Neural progenitor cell (in vitro differentiated cells): ENCODE results near the gene DMAP1. TPM values are rescaled to one million over a fixed set of nuclear protein-coding genes. Genes with fewer than 3 reads are reported as not detected.
"Not testable (repeated sequence)": the region's sequence is repeated elsewhere in the genome, so short reads cannot be mapped to it uniquely, and the experiment has no call there.

Experiments
- DNase-seq: peaks from one replicate; pipeline ENCODE4 v3.0.0-alpha.2; 2016; ENCODE audit warnings: low spot score
- H2AFZ ChIP-seq: fragments of 200-600 bp; sonication (generic); replicated peaks from 2 replicates; pipeline ENCODE4 v1.6.1; 2016; ENCODE audit warnings: antibody characterized with exemption
- H3F3A ChIP-seq: fragments of 200-600 bp; sonication (generic); 2 replicates; pipeline ENCODE4 v1.6.1; 2016; ENCODE audit warnings: antibody characterized with exemption, low read depth
- H3K27ac ChIP-seq: fragments of 200-600 bp; sonication (generic); 2 replicates; pipeline ENCODE4 v1.5.1; 2016; ENCODE audit warnings: mild to moderate bottlenecking
- H3K27me3 ChIP-seq: fragments of 200-600 bp; sonication (generic); 2 replicates; pipeline ENCODE4 v1.6.1; 2016; ENCODE audit warnings: mild to moderate bottlenecking, moderate library complexity
- H3K36me3 ChIP-seq: fragments of 200-600 bp; sonication (generic); 2 replicates; pipeline ENCODE4 v1.5.1; 2016
- H3K4me1 ChIP-seq: fragments of 200-600 bp; sonication (generic); 2 replicates; pipeline ENCODE4 v1.6.1; 2016; ENCODE audit warnings: mixed run types
- H3K4me2 ChIP-seq: fragments of 200-600 bp; sonication (generic); 2 replicates; pipeline ENCODE4 v1.6.1; 2016
- H3K4me3 ChIP-seq: fragments of 200-600 bp; sonication (generic); 2 replicates; pipeline ENCODE4 v1.5.1; 2016
- H3K79me2 ChIP-seq: fragments of 200-600 bp; sonication (generic); 2 replicates; pipeline ENCODE4 v1.6.1; 2016; ENCODE audit warnings: low read depth
- H3K9ac ChIP-seq: fragments of 200-600 bp; sonication (generic); 2 replicates; pipeline ENCODE4 v1.6.1; 2016
- H3K9me3 ChIP-seq: fragments of 200-600 bp; sonication (generic); 2 replicates; pipeline ENCODE4 v1.5.1; 2016; ENCODE audit warnings: low read depth
- H4K20me1 ChIP-seq: fragments of 200-600 bp; sonication (generic); 2 replicates; pipeline ENCODE4 v1.6.1; 2016; ENCODE audit warnings: low read depth
- H3K27ac Mint-ChIP-seq: 3 replicates; pipeline ENCODE4 v1.8.0; 2021; ENCODE audit warnings: mixed read lengths
- H3K27me3 Mint-ChIP-seq: 2 replicates; pipeline ENCODE4 v1.8.0; 2022; ENCODE audit warnings: low read depth, mild to moderate bottlenecking, inconsistent platforms, moderate library complexity, mixed read lengths; ENCODE audit not compliant: insufficient read depth
- H3K36me3 Mint-ChIP-seq: 3 replicates; pipeline ENCODE4 v1.8.0; 2021; ENCODE audit warnings: mixed read lengths
- H3K4me1 Mint-ChIP-seq: 3 replicates; pipeline ENCODE4 v1.8.0; 2021; ENCODE audit warnings: mixed read lengths
- H3K4me3 Mint-ChIP-seq: 3 replicates; pipeline ENCODE4 v1.8.0; 2021; ENCODE audit warnings: mild to moderate bottlenecking, moderate library complexity, mixed read lengths
- H3K9me3 Mint-ChIP-seq: 3 replicates; pipeline ENCODE4 v1.8.0; 2020; ENCODE audit warnings: mixed read lengths
- EZH2 ChIP-seq: fragments of 200-600 bp; sonication (generic); IDR thresholded peaks from 2 replicates; pipeline ENCODE4 v1.6.1; 2017; ENCODE audit warnings: antibody characterized with exemption, mild to moderate bottlenecking, moderate library complexity
- EZH2phosphoT487 ChIP-seq: fragments of 200-600 bp; sonication (generic); IDR thresholded peaks from 2 replicates; pipeline ENCODE4 v1.6.1; 2017; ENCODE audit warnings: antibody characterized with exemption
- total RNA-seq: library from RNA; depleted of rRNA; stranded (reverse); fragments of >200 nt; gene quantifications from 2 replicates; pipeline ENCODE4 v1.2.3, GENCODE V29; 2015; ENCODE audit warnings: low replicate concordance
- TF ChIP-seq, protein P1 (sequence below): fragments of 200-600 bp; sonication (generic); IDR thresholded peaks from 2 replicates; pipeline ENCODE4 v1.5.1; 2017; ENCODE audit warnings: antibody characterized with exemption, mild to moderate bottlenecking

Gene DMAP1
- total RNA-seq, 1 donor from 2014 or later: 22.3 TPM

DNA sequence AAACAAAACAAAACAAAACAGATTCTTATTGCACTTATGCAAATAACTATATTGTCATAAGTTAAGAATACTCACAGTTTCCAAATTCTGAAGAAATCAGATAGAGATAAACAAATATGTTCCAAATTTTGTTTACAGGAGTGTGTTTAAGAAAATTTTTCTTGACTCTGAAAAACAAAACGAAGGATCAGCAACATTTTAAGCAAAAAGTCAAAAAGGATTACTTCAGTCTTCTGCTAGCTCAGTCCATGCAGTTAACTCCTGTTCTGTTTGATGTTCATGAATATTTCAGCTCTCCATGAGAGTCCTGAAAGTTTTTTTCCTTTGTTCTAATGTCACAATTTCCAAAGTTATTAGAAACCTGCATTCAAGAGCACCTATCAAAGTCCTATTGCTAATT lies 38.6 kb upstream of the DMAP1 start:
- Mint-ChIP-seq H3K36me3 (no peaks in the 10 kb centered on the region), H3K27me3 (peaks cover 4% of the 10 kb centered on the region), H3K4me1 (peaks cover 3% of the 10 kb centered on the region), H3K27ac (no peak overlapping the region), H3K9me3 (peaks cover 39% of the 10 kb centered on the region), H3K4me3 (no peak overlapping the region)
- Histone ChIP-seq H2AFZ (no peak overlapping the region), H3K36me3 (peaks cover 3% of the 10 kb centered on the region), H3K4me2 (no peak overlapping the region), H4K20me1 (no peaks in the 10 kb centered on the region), H3K79me2 (no peaks in the 10 kb centered on the region), H3F3A (no peaks in the 10 kb centered on the region), H3K27ac (no peak overlapping the region), H3K4me1 (no peaks in the 10 kb centered on the region), H3K4me3 (no peak overlapping the region), H3K9ac (no peak overlapping the region), H3K9me3 (peaks cover 23% of the 10 kb centered on the region), H3K27me3 (no peaks in the 10 kb centered on the region)
- TF ChIP-seq, protein P1, sequence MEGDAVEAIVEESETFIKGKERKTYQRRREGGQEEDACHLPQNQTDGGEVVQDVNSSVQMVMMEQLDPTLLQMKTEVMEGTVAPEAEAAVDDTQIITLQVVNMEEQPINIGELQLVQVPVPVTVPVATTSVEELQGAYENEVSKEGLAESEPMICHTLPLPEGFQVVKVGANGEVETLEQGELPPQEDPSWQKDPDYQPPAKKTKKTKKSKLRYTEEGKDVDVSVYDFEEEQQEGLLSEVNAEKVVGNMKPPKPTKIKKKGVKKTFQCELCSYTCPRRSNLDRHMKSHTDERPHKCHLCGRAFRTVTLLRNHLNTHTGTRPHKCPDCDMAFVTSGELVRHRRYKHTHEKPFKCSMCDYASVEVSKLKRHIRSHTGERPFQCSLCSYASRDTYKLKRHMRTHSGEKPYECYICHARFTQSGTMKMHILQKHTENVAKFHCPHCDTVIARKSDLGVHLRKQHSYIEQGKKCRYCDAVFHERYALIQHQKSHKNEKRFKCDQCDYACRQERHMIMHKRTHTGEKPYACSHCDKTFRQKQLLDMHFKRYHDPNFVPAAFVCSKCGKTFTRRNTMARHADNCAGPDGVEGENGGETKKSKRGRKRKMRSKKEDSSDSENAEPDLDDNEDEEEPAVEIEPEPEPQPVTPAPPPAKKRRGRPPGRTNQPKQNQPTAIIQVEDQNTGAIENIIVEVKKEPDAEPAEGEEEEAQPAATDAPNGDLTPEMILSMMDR: no peak
- no peak for TF ChIP-seq EZH2phosphoT487
- TF ChIP-seq EZH2: no peak
- no peak for DNase-seq

DNA sequence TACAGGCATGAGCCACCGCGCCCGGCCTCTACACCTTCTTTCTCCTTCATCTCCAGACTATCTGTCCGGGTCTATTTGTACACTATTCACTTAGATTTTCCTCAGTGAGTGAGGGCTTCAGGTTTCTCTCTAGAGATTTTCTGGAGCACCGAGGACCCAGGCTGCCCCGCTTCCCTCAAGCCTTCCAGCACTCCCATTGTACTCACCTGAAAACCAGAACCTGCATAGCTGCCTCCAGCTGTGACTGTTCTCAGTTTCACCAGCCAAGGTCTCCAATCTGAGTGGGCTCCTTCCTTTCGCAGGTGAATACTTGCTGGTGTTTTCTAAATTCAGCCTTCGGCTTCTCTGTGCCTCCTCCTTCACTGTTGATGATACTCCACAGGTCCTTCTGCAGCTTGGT lies 12.9 kb upstream of the DMAP1 start:
- H3K27ac Mint-ChIP-seq: no peak overlapping the region
- H3K79me2 ChIP-seq: no peaks in the 10 kb centered on the region
- no peaks in the 10 kb centered on the region for H3K27me3 ChIP-seq
- no peaks in the 10 kb centered on the region for H4K20me1 ChIP-seq
- H3K4me3 Mint-ChIP-seq: no peak overlapping the region
- no peaks in the 10 kb centered on the region for H3K36me3 Mint-ChIP-seq
- H3K27ac ChIP-seq: no peak overlapping the region
- H3K9me3 Mint-ChIP-seq: no peaks in the 10 kb centered on the region
- no peak overlapping the region for H2AFZ ChIP-seq
- H3K4me1 ChIP-seq: no peaks in the 10 kb centered on the region
- no peaks in the 10 kb centered on the region for H3K9me3 ChIP-seq
- H3K9ac ChIP-seq: no peak overlapping the region
- no peak overlapping the region for H3K4me3 ChIP-seq
- no peaks in the 10 kb centered on the region for H3K36me3 ChIP-seq
- TF ChIP-seq EZH2: no peak
- TF ChIP-seq, protein P1: no peak
- TF ChIP-seq EZH2phosphoT487: no peak
- H3K4me2 ChIP-seq: no peak overlapping the region
- H3K27me3 Mint-ChIP-seq: peaks cover 2% of the 10 kb centered on the region
- H3K4me1 Mint-ChIP-seq: no peaks in the 10 kb centered on the region
- DNase-seq: no peak
- H3F3A ChIP-seq: no peaks in the 10 kb centered on the region

DNA sequence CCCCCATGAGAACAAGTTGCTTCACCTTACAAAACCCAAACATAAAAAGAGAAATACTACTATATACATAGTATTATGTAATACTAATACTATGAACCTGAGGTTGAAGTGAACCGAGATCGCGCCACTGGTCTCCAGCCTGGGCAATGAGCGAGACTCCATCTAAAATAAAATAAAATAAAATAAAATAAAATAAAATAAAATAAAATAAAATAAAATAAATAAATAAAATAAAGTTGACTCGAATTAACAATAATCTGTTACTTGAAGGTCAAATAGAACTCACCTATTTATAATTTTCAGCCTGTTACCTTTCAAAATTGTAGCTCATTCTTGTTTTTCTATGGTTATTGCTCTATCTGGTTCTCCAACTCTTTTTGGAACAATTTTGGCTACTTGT lies 6.7 kb upstream of the DMAP1 start:
- H3K27ac Mint-ChIP-seq, H3K27me3 Mint-ChIP-seq, H3K4me3 Mint-ChIP-seq, H2AFZ ChIP-seq, H3K36me3 Mint-ChIP-seq, H3K9me3 Mint-ChIP-seq, H3K4me1 Mint-ChIP-seq, H3K27ac ChIP-seq, H3K4me2 ChIP-seq, H3F3A ChIP-seq, H3K9me3 ChIP-seq, H3K9ac ChIP-seq, H3K27me3 ChIP-seq, H3K36me3 ChIP-seq, H4K20me1 ChIP-seq, H3K79me2 ChIP-seq, DNase-seq, H3K4me1 ChIP-seq, H3K4me3 ChIP-seq: not testable (repeated sequence)

DNA sequence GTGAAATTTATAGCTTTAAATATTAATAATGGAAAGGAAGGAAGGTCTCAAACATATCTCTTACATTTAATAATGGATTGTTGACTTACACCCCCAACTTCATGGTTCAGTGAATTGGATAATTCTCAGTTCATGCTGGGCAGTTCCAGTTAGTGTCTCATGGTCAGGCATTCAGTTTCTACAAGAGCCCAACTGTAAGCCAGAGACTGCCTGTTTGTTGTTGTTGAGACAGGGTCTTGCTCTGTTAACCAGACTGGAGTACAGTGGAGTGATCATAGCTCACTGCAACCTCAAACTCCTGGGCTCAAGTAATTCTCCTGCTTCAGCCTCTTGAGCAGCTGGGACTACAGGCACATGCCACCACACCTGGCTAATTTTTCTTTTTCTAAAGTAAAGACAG lies 5.0 kb upstream of the DMAP1 start:
- H3K27me3 ChIP-seq: no peaks in the 10 kb centered on the region
- Mint-ChIP-seq H3K9me3 (no peaks in the 10 kb centered on the region), H3K4me3 (no peak overlapping the region)

More for the DNA sequence above, 5.0 kb upstream of the DMAP1 start:
- H3K36me3 Mint-ChIP-seq: no peaks in the 10 kb centered on the region
- H3K9ac ChIP-seq: no peak overlapping the region
- no peak overlapping the region for H3K4me3 ChIP-seq
- H3K36me3 ChIP-seq: no peaks in the 10 kb centered on the region
- no peak overlapping the region for H2AFZ ChIP-seq
- no peak overlapping the region for H3K27ac ChIP-seq
- H3K27ac Mint-ChIP-seq: no peak overlapping the region
- H3K4me2 ChIP-seq: no peak overlapping the region
- H3K4me1 ChIP-seq: peaks cover 5% of the 10 kb centered on the region
- H3K27me3 Mint-ChIP-seq: peaks cover 2% of the 10 kb centered on the region
- H3K9me3 ChIP-seq: no peaks in the 10 kb centered on the region
- H4K20me1 ChIP-seq: no peaks in the 10 kb centered on the region
- peaks cover 4% of the 10 kb centered on the region for H3K4me1 Mint-ChIP-seq
- no peaks in the 10 kb centered on the region for H3K79me2 ChIP-seq
- no peaks in the 10 kb centered on the region for H3F3A ChIP-seq
- DNase-seq: no peak
- TF ChIP-seq EZH2: no peak
- no peak for TF ChIP-seq EZH2phosphoT487
- TF ChIP-seq, protein P1: no peak
